GM19035 (cell line): ENCODE results near the gene FANCI.

ENCODE experiments used
- ATAC-seq: cut with Tn5 transposase; IDR thresholded peaks from one replicate; pipeline ENCODE4 v1.9.1; 2021; ENCODE audit not compliant: unreplicated experiment

FANCI gene

GRCh38 chr15:89359471-89360293 is 115.9 kb downstream of the FANCI start:
- no peak for ATAC-seq

GRCh38 chr15:89360294-89360971 is 116.7 kb downstream of the FANCI start:
- no peak for ATAC-seq

GRCh38 chr15:89361451-89362202 is 117.8 kb downstream of the FANCI start:
- ATAC-seq, result no peak

GRCh38 chr15:89362203-89363101 is 118.7 kb downstream of the FANCI start:
- no peak for ATAC-seq

GRCh38 chr15:89363133-89363532 is 119.4 kb downstream of the FANCI start:
- ATAC-seq, result no peak

- no peak for ATAC-seq
These were observed 120.0 kb downstream of the FANCI start for GRCh38 chr15:89363770-89364169.

GRCh38 chr15:89364341-89364740 is 120.6 kb downstream of the FANCI start:
- no peak for ATAC-seq

GRCh38 chr15:89364741-89365450 is 121.1 kb downstream of the FANCI start:
- no peak for ATAC-seq

GRCh38 chr15:89365462-89366065 is 121.8 kb downstream of the FANCI start:
- no peak for ATAC-seq
